HFFc6 (cell line): ENCODE results near the gene TOX2. TPM values are rescaled to one million over a fixed set of nuclear protein-coding genes. Genes with fewer than 3 reads are reported as not detected.

Experiments
- DNase-seq: peaks from one replicate; pipeline ENCODE4 v3.0.0-alpha.2; 2018
- H3K27ac Mint-ChIP-seq: 2 replicates; pipeline ENCODE4 v1.8.0; 2020; ENCODE audit warnings: mild to moderate bottlenecking, mixed read lengths
- H3K27me3 Mint-ChIP-seq: 2 replicates; pipeline ENCODE4 v1.8.0; 2021; ENCODE audit warnings: mild to moderate bottlenecking, moderate library complexity, mixed read lengths; ENCODE audit not compliant: insufficient read depth
- H3K36me3 Mint-ChIP-seq: 2 replicates; pipeline ENCODE4 v1.8.0; 2021; ENCODE audit warnings: low read depth, mixed read lengths
- H3K4me1 Mint-ChIP-seq: 2 replicates; pipeline ENCODE4 v1.8.0; 2020; ENCODE audit warnings: low read depth, mixed read lengths
- H3K4me3 Mint-ChIP-seq: 2 replicates; pipeline ENCODE4 v1.8.0; 2020; ENCODE audit warnings: mild to moderate bottlenecking, moderate library complexity, mixed read lengths
- H3K9me3 Mint-ChIP-seq: 2 replicates; pipeline ENCODE4 v1.8.0; 2020; ENCODE audit warnings: mild to moderate bottlenecking, mixed read lengths
- total RNA-seq, 6 experiments: library from RNA; stranded (reverse); fragmentation: NEBNext Ultra II Directional; extraction: Animal tissue kit (Norgen Biotek cat#: 25700); gene quantifications; 2 replicates in 1 of 6; 3 replicates in 5 of 6; pipeline ENCODE4 v1.2.3, GENCODE V29; 2021
- TF ChIP-seq, protein P1 (sequence below): fragments of 200-600 bp; sonication (generic); IDR thresholded peaks from 2 replicates; pipeline ENCODE4 v1.5.0; 2021; ENCODE audit warnings: antibody characterized with exemption, mild to moderate bottlenecking

Gene TOX2
- total RNA-seq, 6 experiments from 2014 or later: 46.1 to 68.2 (median 60.2) TPM

DNA sequence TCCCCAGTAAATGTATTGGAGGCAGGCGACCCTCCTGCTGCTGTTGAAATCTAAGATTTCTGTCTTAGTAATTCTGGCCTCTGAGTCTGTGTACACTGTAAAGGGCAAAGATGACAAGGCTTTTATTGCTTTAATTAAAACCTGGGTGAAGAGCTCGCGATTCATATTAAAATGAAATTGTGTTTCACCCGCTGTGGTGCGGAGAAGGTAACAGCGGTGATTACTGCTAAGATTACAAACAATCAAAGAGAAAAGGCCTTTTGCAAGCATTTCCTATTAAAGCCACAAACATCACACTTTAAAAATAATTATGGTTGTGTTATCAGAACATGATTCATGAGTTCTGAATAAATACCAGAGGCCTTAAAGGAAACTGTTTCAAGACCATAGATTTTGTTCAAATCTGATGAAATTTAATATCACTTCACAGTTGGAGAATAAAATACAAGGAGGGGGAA lies 69.3 kb downstream of the TOX2 start:
- DNase-seq: no peak
- Mint-ChIP-seq H3K9me3 (no peaks in the 10 kb centered on the region), H3K4me3 (no peak overlapping the region), H3K36me3 (peaks cover 11% of the 10 kb centered on the region), H3K27me3 (no peaks in the 10 kb centered on the region), H3K27ac (no peak overlapping the region), H3K4me1 (peaks cover 44% of the 10 kb centered on the region)
- TF ChIP-seq, protein P1, sequence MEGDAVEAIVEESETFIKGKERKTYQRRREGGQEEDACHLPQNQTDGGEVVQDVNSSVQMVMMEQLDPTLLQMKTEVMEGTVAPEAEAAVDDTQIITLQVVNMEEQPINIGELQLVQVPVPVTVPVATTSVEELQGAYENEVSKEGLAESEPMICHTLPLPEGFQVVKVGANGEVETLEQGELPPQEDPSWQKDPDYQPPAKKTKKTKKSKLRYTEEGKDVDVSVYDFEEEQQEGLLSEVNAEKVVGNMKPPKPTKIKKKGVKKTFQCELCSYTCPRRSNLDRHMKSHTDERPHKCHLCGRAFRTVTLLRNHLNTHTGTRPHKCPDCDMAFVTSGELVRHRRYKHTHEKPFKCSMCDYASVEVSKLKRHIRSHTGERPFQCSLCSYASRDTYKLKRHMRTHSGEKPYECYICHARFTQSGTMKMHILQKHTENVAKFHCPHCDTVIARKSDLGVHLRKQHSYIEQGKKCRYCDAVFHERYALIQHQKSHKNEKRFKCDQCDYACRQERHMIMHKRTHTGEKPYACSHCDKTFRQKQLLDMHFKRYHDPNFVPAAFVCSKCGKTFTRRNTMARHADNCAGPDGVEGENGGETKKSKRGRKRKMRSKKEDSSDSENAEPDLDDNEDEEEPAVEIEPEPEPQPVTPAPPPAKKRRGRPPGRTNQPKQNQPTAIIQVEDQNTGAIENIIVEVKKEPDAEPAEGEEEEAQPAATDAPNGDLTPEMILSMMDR: no peak

DNA sequence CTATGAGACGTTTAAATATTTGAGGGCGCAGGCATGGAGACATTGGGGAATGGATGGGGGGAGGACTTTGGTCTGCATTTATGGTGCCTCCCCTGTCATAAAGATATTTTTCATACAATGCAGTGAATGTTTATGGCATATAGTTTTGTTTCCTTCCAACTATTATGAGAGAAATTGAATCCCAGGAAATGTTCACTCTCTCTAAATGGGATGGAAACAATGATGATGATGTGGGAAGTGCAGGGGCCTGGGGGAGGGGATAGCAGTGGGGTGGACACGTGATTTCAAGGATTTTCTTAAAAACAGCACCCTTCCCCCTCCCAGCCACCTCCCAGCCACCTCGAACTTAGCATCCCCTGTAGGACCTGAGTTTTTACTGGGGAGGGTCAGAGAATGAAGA lies 69.9 kb downstream of the TOX2 start:
- Mint-ChIP-seq H3K4me3 (no peak overlapping the region), H3K9me3 (no peaks in the 10 kb centered on the region), H3K36me3 (peaks cover 7% of the 10 kb centered on the region), H3K27me3 (no peaks in the 10 kb centered on the region), H3K27ac (no peak overlapping the region), H3K4me1 (peaks cover 48% of the 10 kb centered on the region)
- TF ChIP-seq, protein P1: no peak
- no peak for DNase-seq

DNA sequence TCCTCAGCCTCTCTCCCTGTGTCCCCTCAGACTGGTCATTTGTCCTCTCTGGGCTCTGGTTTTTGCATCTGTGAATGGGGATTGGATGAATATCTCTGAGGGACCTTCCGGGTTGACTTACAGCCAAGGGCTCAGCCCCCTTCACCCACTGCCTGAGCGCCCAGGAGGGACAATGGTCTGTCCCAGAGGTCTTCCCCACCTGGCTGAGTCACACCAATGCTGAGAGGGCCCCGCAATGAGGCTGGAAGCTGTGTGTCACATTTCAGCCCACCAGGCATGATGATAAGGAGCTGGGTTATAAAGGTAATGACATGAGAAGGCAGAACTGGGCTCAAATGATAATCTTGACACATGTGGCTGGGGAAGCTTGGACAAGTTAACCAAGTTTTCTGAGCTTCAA lies 70.5 kb downstream of the TOX2 start:
- Mint-ChIP-seq H3K4me1 (peaks cover 48% of the 10 kb centered on the region), H3K27ac (no peak overlapping the region), H3K9me3 (no peaks in the 10 kb centered on the region), H3K36me3 (peaks cover 9% of the 10 kb centered on the region), H3K4me3 (no peak overlapping the region), H3K27me3 (no peaks in the 10 kb centered on the region)
- DNase-seq: no peak
- TF ChIP-seq, protein P1: no peak

DNA sequence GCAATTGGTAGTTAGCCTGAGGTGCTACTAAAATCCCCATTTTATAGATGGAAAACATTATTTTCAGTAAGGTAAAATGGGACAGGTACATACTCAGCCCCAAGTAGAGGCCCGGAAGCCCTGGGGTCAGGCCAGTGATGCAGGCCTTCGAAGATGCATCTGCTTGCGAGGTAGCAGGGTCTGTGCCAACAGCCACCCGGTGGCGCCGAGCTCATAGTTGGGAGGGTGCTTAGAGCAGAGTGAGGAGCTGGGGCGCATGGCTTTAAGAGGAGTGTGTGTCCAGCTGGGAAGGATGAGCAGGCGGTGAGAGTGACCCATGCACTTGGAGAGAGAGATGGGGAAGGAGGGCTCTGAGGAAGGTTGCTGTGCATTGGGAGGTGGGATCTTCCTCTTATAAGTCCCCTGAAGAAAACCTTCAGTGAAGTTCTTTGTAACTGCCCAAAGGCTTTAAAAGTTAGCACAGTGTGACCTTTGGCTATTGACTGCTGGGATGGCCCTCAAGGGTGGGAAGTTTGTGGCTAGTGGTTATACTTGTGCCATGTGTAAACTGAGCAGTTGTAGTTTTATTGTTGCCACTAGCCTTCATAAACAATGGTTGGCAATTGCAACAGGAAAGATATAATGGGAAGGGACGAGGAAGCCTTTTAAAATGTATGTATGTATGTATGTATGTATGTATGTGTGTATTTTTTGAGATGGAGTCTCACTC lies 71.1 kb downstream of the TOX2 start:
- peaks cover 47% of the 10 kb centered on the region for H3K4me1 Mint-ChIP-seq
- no peak overlapping the region for H3K4me3 Mint-ChIP-seq
- H3K9me3 Mint-ChIP-seq: no peaks in the 10 kb centered on the region
- no peaks in the 10 kb centered on the region for H3K27me3 Mint-ChIP-seq
- TF ChIP-seq, protein P1: no peak
- DNase-seq: no peak
- H3K36me3 Mint-ChIP-seq: peaks cover 9% of the 10 kb centered on the region
- H3K27ac Mint-ChIP-seq: no peak overlapping the region

DNA sequence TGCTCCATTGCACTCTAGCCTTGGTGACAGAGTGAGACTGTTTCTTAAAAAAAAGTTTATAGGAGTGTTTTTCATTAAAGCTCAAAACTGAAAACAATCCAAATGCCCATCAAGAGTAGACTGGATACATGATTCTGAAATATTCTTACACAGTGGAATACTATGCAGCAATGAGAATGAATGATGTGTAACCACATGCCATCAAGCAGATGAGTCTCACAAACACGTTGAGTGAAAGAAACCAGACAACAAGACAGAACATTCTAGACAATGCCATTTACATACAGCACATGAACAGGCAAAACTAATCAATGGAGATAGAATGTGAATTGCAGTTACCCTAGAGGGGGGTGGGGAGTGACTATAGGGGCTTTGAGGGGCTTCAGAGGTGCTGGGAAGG lies 72.4 kb downstream of the TOX2 start:
- no peak overlapping the region for H3K4me3 Mint-ChIP-seq
- TF ChIP-seq, protein P1: no peak
- DNase-seq: no peak
- peaks cover 35% of the 10 kb centered on the region for H3K4me1 Mint-ChIP-seq
- no peak overlapping the region for H3K27ac Mint-ChIP-seq
- H3K9me3 Mint-ChIP-seq: no peaks in the 10 kb centered on the region
- H3K36me3 Mint-ChIP-seq: peaks cover 9% of the 10 kb centered on the region
- H3K27me3 Mint-ChIP-seq: no peaks in the 10 kb centered on the region
